DMS114 treated with DMSO at 0.1 percent for 48 hours (cell line): Measurements from ENCODE around the gene B4GALT1.
"Not testable (repeated sequence)": the region's sequence is repeated elsewhere in the genome, so short reads cannot be mapped to it uniquely, and the experiment has no call there.

ENCODE experiments used
- DNase-seq: peaks from one replicate; lab custom pipeline; 2025; ENCODE audit not compliant: unreplicated experiment; lab: John Stamatoyannopoulos, UW

B4GALT1 gene

GRCh38 chr9:33163433-33164137 lies 3.6 kb downstream of the B4GALT1 start:
- DNase-seq: no peak

GRCh38 chr9:33162721-33163311 lies 4.3 kb downstream of the B4GALT1 start:
- no peak for DNase-seq

DNA sequence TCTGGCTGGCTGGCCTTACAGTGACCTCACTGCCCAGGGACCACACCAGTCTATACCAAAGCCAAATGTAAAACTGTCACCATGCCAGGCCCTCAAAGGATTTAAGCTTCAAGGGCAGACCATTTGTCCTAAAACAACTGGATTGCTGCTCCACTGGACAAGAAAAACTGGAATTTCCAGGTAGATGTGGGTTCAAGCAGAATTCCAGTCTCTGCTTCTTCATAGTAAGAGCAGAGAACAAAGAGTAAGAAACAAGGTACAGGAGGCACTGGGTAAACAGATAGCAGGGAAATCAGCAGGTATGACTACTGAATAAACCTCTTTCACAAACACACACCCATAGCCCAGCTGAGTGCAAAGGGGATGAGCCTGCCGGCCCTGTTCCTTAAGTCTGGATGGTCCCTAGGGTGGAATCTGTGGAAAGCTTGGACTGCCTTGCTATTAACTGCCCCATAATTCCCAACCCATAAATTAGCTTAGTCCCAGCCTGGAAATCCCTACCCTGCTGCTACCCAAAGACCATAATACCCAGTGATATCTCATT lies 5.5 kb downstream of the B4GALT1 start:
- no peak for DNase-seq

DNA sequence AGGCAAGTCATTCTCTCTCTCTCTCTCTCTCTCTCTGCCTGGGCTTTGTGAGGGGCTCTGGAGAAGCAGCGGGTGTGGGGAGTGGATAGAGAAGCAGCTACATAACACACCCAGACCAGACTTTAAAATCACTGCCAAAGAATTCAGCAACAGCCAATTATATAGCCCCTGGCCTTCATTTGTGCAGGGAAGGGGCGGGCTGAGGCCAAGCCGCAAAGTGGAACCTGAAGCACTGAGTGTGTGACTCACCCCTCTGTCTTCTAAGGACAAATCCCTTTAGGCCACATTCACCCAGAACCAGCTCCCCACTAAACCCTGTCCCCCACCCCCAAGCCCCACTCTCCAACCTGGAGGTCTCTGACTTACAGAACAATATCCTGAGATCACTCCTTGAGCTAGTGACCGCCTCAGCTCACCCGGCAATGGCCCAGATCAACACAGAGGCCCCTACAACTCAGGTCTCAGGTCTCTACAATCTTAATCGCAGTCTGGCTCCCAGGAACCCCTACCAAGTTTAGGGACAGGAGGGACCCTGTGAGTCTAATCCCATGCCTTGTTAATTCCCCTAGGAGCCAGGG lies 6.0 kb downstream of the B4GALT1 start:
- DNase-seq: no peak

GRCh38 chr9:33160446-33160845 lies 6.7 kb downstream of the B4GALT1 start:
- DNase-seq: not testable (repeated sequence)

- no peak for DNase-seq
Measured at GRCh38 chr9:33159777-33160127, 7.4 kb downstream of the B4GALT1 start.

DNA sequence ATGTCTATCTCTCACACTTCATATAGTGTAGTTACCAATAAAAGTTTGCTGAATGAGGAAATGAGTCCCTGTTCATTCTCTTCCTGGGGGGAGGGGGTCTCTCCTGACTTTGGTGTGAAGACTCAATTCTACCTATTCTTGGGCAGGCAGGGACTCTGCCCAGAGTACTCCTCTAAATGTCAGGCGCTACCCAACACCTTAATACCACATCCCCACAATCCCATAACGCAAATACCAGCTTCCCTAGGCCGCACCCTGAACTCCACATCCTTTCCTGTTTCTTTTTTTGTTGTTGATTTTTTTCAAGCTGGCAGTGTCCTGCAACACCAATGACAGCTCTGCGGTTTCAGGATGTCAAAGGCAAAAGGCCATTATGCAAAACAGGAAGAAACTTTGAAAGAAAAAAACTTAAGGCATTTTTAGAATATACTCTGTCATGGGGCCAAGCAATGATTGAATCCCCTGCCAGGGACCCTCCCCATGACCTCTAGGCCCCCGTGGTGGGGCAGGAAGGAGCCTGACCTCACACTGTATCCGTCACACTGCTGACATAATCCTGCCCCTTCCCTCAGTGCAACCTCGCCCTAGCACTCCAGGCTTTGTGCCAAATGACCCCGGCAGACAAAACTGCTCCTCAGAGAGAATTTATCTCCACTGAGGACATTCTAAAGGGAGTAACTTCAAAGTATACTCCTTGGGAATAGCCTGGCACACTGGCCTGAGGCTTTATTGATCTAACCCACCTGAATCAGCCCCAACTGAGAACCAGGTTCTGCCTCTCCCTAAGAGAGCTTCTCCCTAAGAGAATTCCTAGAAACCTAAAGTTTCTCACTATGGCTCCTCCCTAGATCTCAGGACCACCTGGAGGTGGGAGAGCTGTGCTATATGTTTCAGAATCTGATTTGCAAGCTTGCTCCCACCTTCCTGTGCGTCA lies 8.0 kb downstream of the B4GALT1 start:
- no peak for DNase-seq

GRCh38 chr9:33157960-33158842 lies 8.9 kb downstream of the B4GALT1 start:
- DNase-seq: no peak

DNA sequence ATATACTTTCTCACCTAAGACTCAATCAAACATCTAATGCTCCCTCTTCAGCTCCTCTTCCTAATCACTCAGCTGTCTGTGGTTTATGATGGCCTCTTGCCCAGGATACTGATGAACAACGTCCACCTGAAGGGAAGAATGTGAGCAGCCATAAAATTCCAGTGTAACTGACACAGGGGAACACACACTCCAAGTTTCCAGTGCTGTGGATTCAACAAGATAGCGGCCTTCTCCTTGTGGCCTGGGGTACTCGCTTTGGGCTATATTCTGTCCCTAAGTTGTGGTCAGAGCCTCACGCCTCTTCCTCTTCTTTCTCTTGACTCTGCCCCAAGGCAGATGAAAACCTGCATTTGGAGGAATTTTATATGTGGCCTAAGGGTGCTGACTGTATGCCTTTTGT lies 11.7 kb downstream of the B4GALT1 start:
- no peak for DNase-seq

DNA sequence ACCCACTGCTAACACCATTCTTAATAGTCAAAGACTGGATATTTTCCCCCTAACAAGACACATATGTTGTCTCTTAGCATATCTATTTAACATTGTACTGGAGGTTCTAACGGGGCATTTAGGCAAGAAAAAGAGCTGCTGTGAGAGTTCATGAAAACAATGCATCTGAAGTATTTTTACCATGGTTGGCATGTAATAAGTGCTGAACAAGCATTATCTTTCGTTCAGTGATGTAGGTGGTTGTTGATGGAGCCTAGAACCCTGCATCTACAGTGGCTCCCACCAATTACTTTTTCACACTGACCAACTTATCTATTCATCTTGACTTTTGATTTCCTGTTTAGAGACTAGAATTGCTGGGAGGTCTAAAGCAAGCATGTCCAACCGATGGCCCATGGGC lies 12.8 kb downstream of the B4GALT1 start:
- DNase-seq: no peak

GRCh38 chr9:33153666-33154065 lies 13.5 kb downstream of the B4GALT1 start:
- no peak for DNase-seq

GRCh38 chr9:33153001-33153400 lies 14.1 kb downstream of the B4GALT1 start:
- no peak for DNase-seq

DNA sequence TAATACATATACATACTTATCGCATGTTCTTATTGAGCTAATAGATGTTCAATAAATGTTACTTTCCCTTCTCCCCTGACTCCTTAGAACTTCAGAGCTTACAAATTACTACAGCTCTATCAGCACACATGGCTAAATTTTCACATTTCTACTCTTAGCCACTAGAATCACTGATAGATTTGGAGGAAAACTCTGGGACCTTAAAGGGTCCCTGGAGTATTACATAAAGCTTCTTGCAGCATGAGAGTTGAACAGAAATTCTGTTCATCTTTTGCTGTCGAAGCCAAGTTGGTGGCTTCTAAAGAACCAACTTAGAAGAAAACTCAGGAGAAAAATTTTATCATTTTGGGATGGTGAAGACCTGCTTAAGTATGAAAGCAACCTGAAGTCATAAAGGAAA lies 15.5 kb downstream of the B4GALT1 start:
- DNase-seq: no peak

GRCh38 chr9:33151007-33151557 lies 16.1 kb downstream of the B4GALT1 start:
- no peak for DNase-seq

- DNase-seq: no peak
Measured at GRCh38 chr9:33148367-33149014, 18.6 kb downstream of the B4GALT1 start.

DNA sequence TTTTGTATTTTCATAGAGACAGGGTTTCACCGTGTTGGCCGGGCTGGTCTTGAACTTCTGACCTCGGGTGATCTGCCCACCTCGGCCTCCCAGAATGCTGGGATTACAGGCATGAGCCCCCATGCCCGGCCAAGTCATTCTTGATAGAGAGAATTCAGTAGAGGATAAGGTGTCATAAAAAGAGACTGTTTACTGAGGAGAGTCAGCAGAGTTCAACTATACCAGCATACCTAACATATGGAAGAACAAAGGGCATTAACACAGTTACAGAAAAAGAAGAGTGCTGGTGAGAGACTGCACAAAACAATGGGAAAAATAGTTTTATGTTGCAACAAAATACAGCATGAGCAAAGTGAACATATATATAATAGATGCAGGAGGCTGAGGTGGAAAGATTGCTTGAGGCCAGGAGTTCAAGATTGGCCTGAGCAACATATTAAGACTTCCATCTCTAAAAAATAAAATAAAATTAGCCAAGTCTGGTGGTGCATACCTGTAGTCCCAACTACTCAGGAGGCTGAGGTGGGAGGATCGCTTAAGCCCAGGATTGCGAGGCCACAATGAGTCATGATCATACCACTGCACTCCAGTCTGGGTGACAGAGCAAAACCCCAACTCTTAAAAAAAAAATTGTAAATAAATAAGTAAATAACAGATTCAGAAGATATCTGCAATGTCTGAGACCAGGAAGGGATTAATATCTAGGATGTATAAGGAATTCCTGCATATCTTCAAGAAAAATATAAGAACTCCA lies 19.5 kb downstream of the B4GALT1 start:
- no peak for DNase-seq

GRCh38 chr9:33146298-33146697 lies 20.8 kb downstream of the B4GALT1 start:
- no peak for DNase-seq

DNA sequence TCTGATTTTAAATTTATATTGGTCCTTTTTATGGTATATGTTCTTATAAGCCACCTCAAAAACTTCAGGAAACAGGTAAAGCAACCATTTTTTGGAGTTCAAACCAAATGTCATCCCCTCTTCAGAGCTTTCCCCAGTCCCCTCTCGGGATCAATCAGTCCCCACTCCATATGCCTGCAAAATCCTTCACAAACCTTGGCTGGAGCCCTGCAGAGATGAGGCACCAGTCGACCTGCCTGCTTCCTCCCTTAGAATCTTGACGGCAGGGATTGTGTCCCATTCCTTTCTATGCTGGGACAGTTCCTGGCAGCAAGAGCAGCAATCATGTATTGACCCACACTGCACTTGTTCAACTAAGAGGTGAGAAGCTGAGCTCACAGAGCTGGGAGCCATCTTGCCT lies 22.6 kb downstream of the B4GALT1 start:
- no peak for DNase-seq

- DNase-seq: no peak
Measured at GRCh38 chr9:33143241-33143661, 23.9 kb downstream of the B4GALT1 start.
